ENCODE results near the gene ZNF425.
"Not testable (repeated sequence)": the region's sequence is repeated elsewhere in the genome, so short reads cannot be mapped to it uniquely, and the experiment has no call there.

Gene ZNF425, protein sequence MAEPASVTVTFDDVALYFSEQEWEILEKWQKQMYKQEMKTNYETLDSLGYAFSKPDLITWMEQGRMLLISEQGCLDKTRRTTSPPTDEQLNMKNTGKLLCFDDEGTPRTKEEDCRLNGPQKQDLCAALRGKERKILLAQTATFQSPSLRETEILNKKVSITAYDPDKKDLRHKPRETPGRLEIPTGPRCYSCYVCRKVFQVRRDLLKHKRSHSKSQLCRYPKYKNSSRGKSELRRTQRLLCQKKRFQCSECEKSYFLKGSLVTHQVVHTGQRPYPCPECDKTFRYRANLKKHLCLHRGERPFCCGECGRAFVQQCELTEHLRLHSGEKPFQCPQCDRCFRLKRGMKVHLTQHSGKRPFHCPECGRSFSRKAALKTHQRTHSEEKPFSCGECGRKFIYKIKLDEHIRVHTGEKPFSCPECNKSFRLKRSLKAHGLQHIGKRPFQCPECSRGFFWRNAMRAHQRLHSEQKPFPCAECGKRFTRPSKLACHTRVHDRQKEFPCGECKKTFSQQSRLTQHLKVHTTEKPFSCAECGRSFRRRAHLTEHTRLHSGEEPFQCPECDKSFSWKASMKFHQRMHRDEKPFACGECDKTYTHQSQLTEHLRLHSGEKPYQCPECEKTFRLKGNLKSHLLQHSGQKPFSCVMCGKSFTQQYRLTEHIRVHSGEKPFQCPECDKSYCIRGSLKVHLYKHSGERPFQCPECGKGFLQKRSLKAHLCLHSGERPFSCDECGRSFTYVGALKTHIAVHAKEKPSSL

GRCh38 chr7:149125863-149126661 lies at the start of gene ZNF425:
Gene ZNF425 (minus strand): TSS chr7:149126324. CDS start chr7:149126213, 111 bp downstream.
- peak; percentile 86 for DNase-seq (ENCODE audit: low read depth)

- DNase-seq (ENCODE audit: low read depth): no peak
These were observed 49.0 kb upstream of the ZNF425 start for GRCh38 chr7:149175150-149175549.

- DNase-seq (ENCODE audit: low read depth): no peak
These were observed 46.4 kb upstream of the ZNF425 start for GRCh38 chr7:149172534-149172920.

GRCh38 chr7:149171892-149172533 lies 45.9 kb upstream of the ZNF425 start:
- no peak for DNase-seq (ENCODE audit: low read depth)

- DNase-seq (ENCODE audit: low read depth): no peak
These were observed 40.7 kb upstream of the ZNF425 start for GRCh38 chr7:149166630-149167352.

DNA sequence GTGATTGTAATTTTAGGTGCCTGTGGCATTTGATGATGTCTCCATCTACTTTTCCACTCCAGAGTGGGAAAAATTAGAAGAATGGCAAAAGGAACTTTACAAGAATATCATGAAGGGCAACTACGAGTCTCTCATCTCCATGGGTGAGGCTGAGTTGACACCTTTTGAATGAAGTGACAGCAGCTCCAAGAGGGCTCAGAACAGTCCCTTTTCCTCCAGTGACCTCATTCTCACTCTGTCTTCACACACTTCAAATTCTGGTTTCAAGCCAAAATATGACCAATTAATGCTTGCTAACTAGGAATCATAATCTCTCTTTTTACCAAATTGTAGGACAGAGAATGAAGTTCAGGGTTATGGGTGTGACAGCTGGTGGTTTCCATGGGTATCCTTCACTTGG lies 40.0 kb upstream of the ZNF425 start:
- no peak for DNase-seq (ENCODE audit: low read depth)

GRCh38 chr7:149161241-149161848 lies 35.2 kb upstream of the ZNF425 start:
- no peak for DNase-seq (ENCODE audit: low read depth)

DNA sequence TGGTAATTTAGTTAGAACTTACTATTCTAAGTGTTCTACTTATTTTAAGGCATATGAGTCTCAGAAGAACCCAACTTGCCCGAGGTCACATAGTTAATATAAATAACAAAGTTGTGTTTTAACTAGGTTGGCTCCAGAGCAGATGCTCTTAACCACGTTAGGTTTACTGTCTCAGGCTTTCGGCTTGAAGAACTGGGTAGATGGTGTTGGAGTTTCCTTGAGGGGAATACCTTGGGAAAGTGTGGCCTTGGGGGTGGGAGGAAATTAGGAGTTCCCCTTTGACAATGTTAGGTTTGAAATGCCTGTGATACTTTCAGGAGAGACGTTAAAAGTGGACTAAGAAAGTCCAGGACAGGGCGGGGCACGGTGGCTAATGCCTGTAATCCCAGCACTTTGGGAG lies 30.8 kb upstream of the ZNF425 start:
- DNase-seq (ENCODE audit: low read depth): no peak

DNA sequence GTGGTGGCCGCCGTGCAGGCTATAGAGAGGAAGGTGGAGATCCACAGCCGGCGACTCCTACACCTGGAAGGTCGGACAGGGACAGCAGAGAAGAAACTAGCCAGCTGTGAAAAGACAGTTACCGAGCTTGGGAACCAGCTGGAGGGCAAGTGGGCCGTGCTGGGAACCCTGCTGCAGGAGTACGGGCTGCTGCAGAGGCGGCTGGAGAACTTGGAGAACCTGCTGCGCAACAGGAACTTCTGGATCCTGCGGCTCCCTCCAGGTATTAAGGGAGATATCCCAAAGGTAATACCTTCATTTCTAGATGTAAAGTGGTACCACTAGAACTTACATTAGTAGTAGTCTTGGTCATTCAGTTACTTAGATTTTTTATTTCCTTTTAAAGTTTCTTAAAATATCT lies 27.9 kb upstream of the ZNF425 start:
- DNase-seq (ENCODE audit: low read depth): no peak

- no peak for DNase-seq (ENCODE audit: low read depth)
These were observed 27.2 kb upstream of the ZNF425 start for GRCh38 chr7:149153346-149153745.

DNA sequence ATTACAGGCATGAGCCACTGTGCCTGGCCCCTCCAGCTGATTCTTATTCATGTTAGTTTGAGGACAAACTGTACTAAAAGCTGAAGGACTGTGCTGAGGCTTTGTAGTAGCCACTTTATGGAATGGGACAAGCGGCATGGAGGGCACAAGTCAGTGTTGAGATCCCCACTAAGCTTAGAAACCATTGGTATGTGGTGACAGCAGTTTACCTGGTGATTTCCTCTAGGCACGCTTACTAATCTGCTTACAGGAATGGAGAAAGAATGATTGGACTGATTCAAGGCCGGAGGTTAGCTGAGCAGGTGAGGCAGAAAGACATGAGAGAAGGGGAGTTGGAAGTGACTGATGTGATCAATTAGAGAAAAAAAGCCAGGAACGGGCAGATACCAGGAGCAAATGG lies 24.9 kb upstream of the ZNF425 start:
- DNase-seq (ENCODE audit: low read depth): no peak

- peak; percentile 35 for DNase-seq (ENCODE audit: low read depth)
These were observed 21.9 kb upstream of the ZNF425 start for GRCh38 chr7:149147752-149148653.

- peak; percentile 60 for DNase-seq (ENCODE audit: low read depth)
These were observed 21.1 kb upstream of the ZNF425 start, which contains the start of gene ZNF398 for GRCh38 chr7:149147072-149147751. Gene ZNF398 (plus strand): TSS chr7:149147453. CDS start chr7:149147743, 290 bp downstream.

GRCh38 chr7:149145031-149145845 lies 19.1 kb upstream of the ZNF425 start:
- DNase-seq (ENCODE audit: low read depth): no peak

- not testable (repeated sequence) for DNase-seq (ENCODE audit: low read depth)
These were observed 18.4 kb upstream of the ZNF425 start for GRCh38 chr7:149144436-149144922.

GRCh38 chr7:149141893-149142292 lies 15.8 kb upstream of the ZNF425 start:
- DNase-seq (ENCODE audit: low read depth): no peak

GRCh38 chr7:149140831-149141230 lies 14.7 kb upstream of the ZNF425 start:
- DNase-seq (ENCODE audit: low read depth): no peak

GRCh38 chr7:149136118-149136517 lies 10.0 kb upstream of the ZNF425 start:
- DNase-seq (ENCODE audit: low read depth): no peak

Data from stimulated activated CD8-positive, alpha-beta memory T cell treated with anti-CD3 and anti-CD28 coated beads, Interleukin-12 subunit alpha, Interleukin-12 subunit beta, amount 100 ng/mL, for 1 hour (primary cell).